ENCODE data around the gene RPS24. TPM values are rescaled to one million over a fixed set of nuclear protein-coding genes. Genes with fewer than 3 reads are reported as not detected.
A peak's percentile ranks its signal among the peaks of the same experiment; 100 is the strongest.

The RPS24 gene
- total and polyA plus RNA-seq, 9 of the 15 experiments (the other 6 are each of a cell fraction or from before 2014, with no cell fraction given) = 1,947 to 7,307 (median 5,944) TPM

- TF ChIP-seq THAP12 (CRISPR knock-in tag; IDR thresholded peaks at IDR 0.05) (peak; percentile 32; the same call in 1 of the 2 replicates), ZNF232 (CRISPR knock-in tag; IDR thresholded peaks at IDR 0.05) (no peak), ZNF23 (CRISPR knock-in tag; IDR thresholded peaks at IDR 0.05) (no peak), WHSC1 (IDR thresholded peaks at IDR 0.05; ENCODE audit: low read length) (no peak), ZKSCAN8 (CRISPR knock-in tag; IDR thresholded peaks at IDR 0.05) (no peak), UBTF (IDR thresholded peaks at IDR 0.05; ENCODE audit: borderline replicate concordance in 1 of 2, low read depth in 2 of 2, low read length in 2 of 2) (no peak), RBM14 (IDR thresholded peaks at IDR 0.05; ENCODE audit: borderline replicate concordance, insufficient read depth, low read depth, low read length) (no peak), KAT7 (CRISPR knock-in tag; IDR thresholded peaks at IDR 0.05; ENCODE audit: borderline replicate concordance) (no peak; the same call in 1 of the 2 replicates), BRD9 (IDR thresholded peaks at IDR 0.05; ENCODE audit: low read depth, partially characterized antibody) (peak; percentile 85), CBX8 (IDR thresholded peaks at IDR 0.05; ENCODE audit: borderline replicate concordance, extremely low read depth, low read depth, low read length, poor library complexity, severe bottlenecking) (no peak)
Observed at GRCh38 chr10:78029269-78030226, 4.1 kb upstream of the RPS24 start, which contains the start of gene POLR3A (continued).

All from K562 (cell line).